ENCODE results near the gene STAM. TPM values are rescaled to one million over a fixed set of nuclear protein-coding genes. Genes with fewer than 3 reads are reported as not detected.
"Not testable (repeated sequence)": the region's sequence is repeated elsewhere in the genome, so short reads cannot be mapped to it uniquely, and the experiment has no call there.

STAM gene
- total RNA-seq, 1 experiment from 2014 or later: 17.0 TPM

- no TSS peak for BruUV-seq (replicated peaks)
- no peak for DNase-seq
- intact Hi-C loops (cut with micrococcal nuclease; ENCODE audit: unreplicated experiment): no loop called here
- Mint-ChIP-seq H3K9me3 (ENCODE audit: low read depth, unreplicated experiment) (peaks cover 2% of the 10 kb centered on the region), H3K4me1 (ENCODE audit: low read depth, unreplicated experiment) (no peaks in the 10 kb centered on the region), H3K27me3 (ENCODE audit: unreplicated experiment) (no peaks in the 10 kb centered on the region), H3K36me3 (ENCODE audit: insufficient read depth, unreplicated experiment) (no peaks in the 10 kb centered on the region), H3K4me3 (ENCODE audit: low read depth, unreplicated experiment) (no peak overlapping the region), H3K27ac (ENCODE audit: unreplicated experiment) (no peak overlapping the region)
- TF ChIP-seq CTCF (IDR thresholded peaks at IDR 0.05; ENCODE audit: unreplicated experiment): no peak
- CTCF ChIA-PET: no interaction called here
These were observed 69.8 kb downstream of the STAM start for GRCh38 chr10:17713758-17714157.

GRCh38 chr10:17716161-17716560 lies 72.2 kb downstream of the STAM start:
- TF ChIP-seq CTCF (IDR thresholded peaks at IDR 0.05; ENCODE audit: unreplicated experiment): no peak
- DNase-seq: no peak
- no peak overlapping the region for H3K4me3 Mint-ChIP-seq (ENCODE audit: low read depth, unreplicated experiment)
- peaks cover 2% of the 10 kb centered on the region for H3K9me3 Mint-ChIP-seq (ENCODE audit: low read depth, unreplicated experiment)
- H3K27me3 Mint-ChIP-seq (ENCODE audit: unreplicated experiment): no peaks in the 10 kb centered on the region
- H3K4me1 Mint-ChIP-seq (ENCODE audit: low read depth, unreplicated experiment): no peaks in the 10 kb centered on the region
- intact Hi-C loops (cut with micrococcal nuclease; ENCODE audit: unreplicated experiment): no loop called here
- CTCF ChIA-PET: no interaction called here
- H3K27ac Mint-ChIP-seq (ENCODE audit: unreplicated experiment): no peak overlapping the region
- no TSS peak for BruUV-seq (replicated peaks)
- H3K36me3 Mint-ChIP-seq (ENCODE audit: insufficient read depth, unreplicated experiment): no peaks in the 10 kb centered on the region

GRCh38 chr10:17722317-17723014 lies 78.5 kb downstream of the STAM start:
- CTCF ChIA-PET; intact Hi-C loops (cut with micrococcal nuclease; ENCODE audit: unreplicated experiment); H3K36me3 Mint-ChIP-seq (ENCODE audit: insufficient read depth, unreplicated experiment); DNase-seq; BruUV-seq (replicated peaks); H3K27me3 Mint-ChIP-seq (ENCODE audit: unreplicated experiment); H3K4me3 Mint-ChIP-seq (ENCODE audit: low read depth, unreplicated experiment); H3K27ac Mint-ChIP-seq (ENCODE audit: unreplicated experiment); H3K9me3 Mint-ChIP-seq (ENCODE audit: low read depth, unreplicated experiment); H3K4me1 Mint-ChIP-seq (ENCODE audit: low read depth, unreplicated experiment): not testable (repeated sequence)

- TF ChIP-seq CTCF (IDR thresholded peaks at IDR 0.05; ENCODE audit: unreplicated experiment): no peak
- CTCF ChIA-PET: no interaction called here
- H3K9me3 Mint-ChIP-seq (ENCODE audit: low read depth, unreplicated experiment): no peaks in the 10 kb centered on the region
- DNase-seq: no peak
- no peak overlapping the region for H3K4me3 Mint-ChIP-seq (ENCODE audit: low read depth, unreplicated experiment)
- no peaks in the 10 kb centered on the region for H3K4me1 Mint-ChIP-seq (ENCODE audit: low read depth, unreplicated experiment)
- intact Hi-C loops (cut with micrococcal nuclease; ENCODE audit: unreplicated experiment): no loop called here
- H3K36me3 Mint-ChIP-seq (ENCODE audit: insufficient read depth, unreplicated experiment): no peaks in the 10 kb centered on the region
- H3K27ac Mint-ChIP-seq (ENCODE audit: unreplicated experiment): no peak overlapping the region
- no TSS peak for BruUV-seq (replicated peaks)
- H3K27me3 Mint-ChIP-seq (ENCODE audit: unreplicated experiment): no peaks in the 10 kb centered on the region
These were observed 81.8 kb downstream of the STAM start for GRCh38 chr10:17725703-17726102.

- H3K27me3 Mint-ChIP-seq (ENCODE audit: unreplicated experiment): no peaks in the 10 kb centered on the region
- H3K9me3 Mint-ChIP-seq (ENCODE audit: low read depth, unreplicated experiment): no peaks in the 10 kb centered on the region
- H3K27ac Mint-ChIP-seq (ENCODE audit: unreplicated experiment): no peak overlapping the region
- H3K36me3 Mint-ChIP-seq (ENCODE audit: insufficient read depth, unreplicated experiment): no peaks in the 10 kb centered on the region
- intact Hi-C loops (cut with micrococcal nuclease; ENCODE audit: unreplicated experiment): no loop called here
- no TSS peak for BruUV-seq (replicated peaks)
- no peak overlapping the region for H3K4me3 Mint-ChIP-seq (ENCODE audit: low read depth, unreplicated experiment)
- H3K4me1 Mint-ChIP-seq (ENCODE audit: low read depth, unreplicated experiment): no peaks in the 10 kb centered on the region
- CTCF ChIA-PET: no interaction called here
- no peak for DNase-seq
- TF ChIP-seq CTCF (IDR thresholded peaks at IDR 0.05; ENCODE audit: unreplicated experiment): no peak
These were observed 85.7 kb downstream of the STAM start for GRCh38 chr10:17729630-17730029.

Measured in Calu3 (cell line).